NCI-H1930 (cell line): Measurements from ENCODE around the gene SLC8A1.

Experiments used
- DNase-seq, 2 experiments: peaks; one replicate each; lab custom pipeline; 2025; lab: John Stamatoyannopoulos, UW

The SLC8A1 gene

GRCh38 chr2:40353231-40353630, 98.7 kb downstream of the SLC8A1 start:
- DNase-seq, result no peak

GRCh38 chr2:40352703-40353099, 99.2 kb downstream of the SLC8A1 start:
- DNase-seq, result no peak

- no peak for DNase-seq
These were observed 99.7 kb downstream of the SLC8A1 start for GRCh38 chr2:40352041-40352702.

GRCh38 chr2:40348665-40349064, 103.2 kb downstream of the SLC8A1 start:
- no peak for DNase-seq

- no peak for DNase-seq
These were observed 103.9 kb downstream of the SLC8A1 start for GRCh38 chr2:40348038-40348437.

- DNase-seq, result no peak
These were observed 105.1 kb downstream of the SLC8A1 start for GRCh38 chr2:40346535-40347354.

GRCh38 chr2:40344364-40344763, 107.5 kb downstream of the SLC8A1 start:
- DNase-seq, result no peak

- no peak for DNase-seq
These were observed 108.0 kb downstream of the SLC8A1 start for GRCh38 chr2:40343902-40344301.

- DNase-seq, result no peak
These were observed 110.7 kb downstream of the SLC8A1 start for GRCh38 chr2:40341198-40341597.

- DNase-seq, result no peak
These were observed 112.9 kb downstream of the SLC8A1 start for GRCh38 chr2:40339026-40339425.

GRCh38 chr2:40332191-40332826, 119.6 kb downstream of the SLC8A1 start:
- DNase-seq, result no peak

- no peak for DNase-seq
These were observed 121.8 kb downstream of the SLC8A1 start for GRCh38 chr2:40330096-40330495.

- DNase-seq, result no peak
These were observed 122.2 kb downstream of the SLC8A1 start for GRCh38 chr2:40329739-40330030.

GRCh38 chr2:40325116-40325515, 126.8 kb downstream of the SLC8A1 start:
- DNase-seq, result no peak

- DNase-seq, result no peak
These were observed 127.2 kb downstream of the SLC8A1 start for GRCh38 chr2:40324656-40325055.

- no peak for DNase-seq
These were observed 130.1 kb downstream of the SLC8A1 start for GRCh38 chr2:40321822-40322221.

GRCh38 chr2:40321016-40321623, 130.8 kb downstream of the SLC8A1 start:
- no peak for DNase-seq

- no peak for DNase-seq
These were observed 133.0 kb downstream of the SLC8A1 start for GRCh38 chr2:40318921-40319320.

- DNase-seq, result no peak
These were observed 134.1 kb downstream of the SLC8A1 start for GRCh38 chr2:40317761-40318160.

GRCh38 chr2:40317046-40317445, 134.8 kb downstream of the SLC8A1 start:
- no peak for DNase-seq

- no peak for DNase-seq
These were observed 135.3 kb downstream of the SLC8A1 start for GRCh38 chr2:40316620-40317019.

- DNase-seq, result no peak
These were observed 136.2 kb downstream of the SLC8A1 start for GRCh38 chr2:40315683-40316082.

- DNase-seq, result no peak
These were observed 140.9 kb downstream of the SLC8A1 start for GRCh38 chr2:40311026-40311425.
